Non-pigmented ciliary epithelial cell (primary cell): ENCODE measurements around the gene GRIP2.

Experiments
- DNase-seq: peaks from one replicate; pipeline ENCODE4 v3.0.0-alpha.2; 2010; ENCODE audit warnings: low read depth

Gene GRIP2

GRCh38 chr3:14539742-14540491 is at the start of gene GRIP2:
GRIP2 (minus strand) TSS chr3:14540342; CDS start chr3:14540308, 34 bp downstream.
- DNase-seq = no peak

GRCh38 chr3:14588425-14589112 is 48.4 kb upstream of the GRIP2 start:
- DNase-seq = no peak

- DNase-seq = peak; percentile 9
Observed at GRCh38 chr3:14587740-14588360, 47.7 kb upstream of the GRIP2 start.

DNA sequence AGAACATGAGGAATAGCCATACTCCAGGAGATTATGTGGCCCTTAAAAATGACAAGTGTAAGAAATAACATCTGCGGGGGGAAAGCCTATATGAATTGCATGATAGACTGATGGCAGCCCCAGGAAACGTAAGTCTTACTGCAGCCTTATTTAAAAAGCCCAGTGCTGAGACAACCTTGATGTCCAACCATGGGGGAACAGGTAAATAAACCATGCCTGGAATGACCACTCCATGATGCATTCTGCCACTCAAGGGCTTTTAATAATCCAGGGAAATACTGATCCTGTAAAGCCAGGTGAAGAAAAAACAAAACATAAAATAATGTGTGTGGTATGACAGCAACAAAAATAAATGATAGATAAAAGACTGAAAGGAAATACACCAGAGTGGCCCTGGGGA is 46.5 kb upstream of the GRIP2 start:
- no peak for DNase-seq

DNA sequence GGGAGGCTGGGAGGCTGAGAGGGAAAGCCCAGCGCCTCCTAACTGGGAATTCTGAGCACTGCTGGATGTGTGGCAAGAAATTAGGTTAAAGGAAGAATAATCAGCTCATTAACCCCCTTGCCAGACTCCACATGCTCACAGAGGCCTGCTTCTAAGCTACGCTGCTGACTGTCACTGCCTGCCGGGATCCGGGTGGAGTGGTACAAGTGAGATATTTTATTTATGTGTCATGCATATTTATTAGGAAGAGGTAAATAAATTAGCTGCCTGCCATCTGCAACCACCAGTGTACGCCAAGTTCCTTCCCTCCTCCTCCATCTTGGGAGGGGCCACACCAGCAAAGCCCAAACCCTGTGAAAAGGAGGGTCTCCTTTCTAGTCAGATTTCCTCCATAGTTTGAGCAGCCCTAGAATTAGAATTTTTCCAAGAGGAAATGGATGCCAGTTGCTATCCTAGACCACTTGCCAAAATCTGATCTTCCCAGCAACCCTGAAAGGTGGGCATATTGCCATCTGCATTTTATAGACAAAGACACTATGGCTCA is 43.5 kb upstream of the GRIP2 start:
- no peak for DNase-seq

DNA sequence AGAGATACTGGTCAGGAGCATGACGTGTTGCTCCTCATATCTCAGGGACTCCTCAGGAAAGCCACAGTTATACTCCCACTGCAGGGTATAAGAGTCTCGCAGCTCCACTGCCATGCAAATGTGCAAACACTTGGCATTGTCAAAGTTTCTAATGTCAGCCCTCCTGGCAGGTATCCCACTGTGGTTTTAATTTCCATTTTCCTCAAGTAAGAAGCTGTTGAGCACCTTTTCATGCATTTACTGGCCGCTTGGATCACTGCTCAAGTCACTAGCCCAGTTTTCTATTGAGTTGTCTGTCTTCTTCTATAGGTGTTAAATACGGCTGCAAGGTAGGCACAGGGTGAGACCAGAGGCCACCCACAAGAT is 41.9 kb upstream of the GRIP2 start:
- DNase-seq = no peak

DNA sequence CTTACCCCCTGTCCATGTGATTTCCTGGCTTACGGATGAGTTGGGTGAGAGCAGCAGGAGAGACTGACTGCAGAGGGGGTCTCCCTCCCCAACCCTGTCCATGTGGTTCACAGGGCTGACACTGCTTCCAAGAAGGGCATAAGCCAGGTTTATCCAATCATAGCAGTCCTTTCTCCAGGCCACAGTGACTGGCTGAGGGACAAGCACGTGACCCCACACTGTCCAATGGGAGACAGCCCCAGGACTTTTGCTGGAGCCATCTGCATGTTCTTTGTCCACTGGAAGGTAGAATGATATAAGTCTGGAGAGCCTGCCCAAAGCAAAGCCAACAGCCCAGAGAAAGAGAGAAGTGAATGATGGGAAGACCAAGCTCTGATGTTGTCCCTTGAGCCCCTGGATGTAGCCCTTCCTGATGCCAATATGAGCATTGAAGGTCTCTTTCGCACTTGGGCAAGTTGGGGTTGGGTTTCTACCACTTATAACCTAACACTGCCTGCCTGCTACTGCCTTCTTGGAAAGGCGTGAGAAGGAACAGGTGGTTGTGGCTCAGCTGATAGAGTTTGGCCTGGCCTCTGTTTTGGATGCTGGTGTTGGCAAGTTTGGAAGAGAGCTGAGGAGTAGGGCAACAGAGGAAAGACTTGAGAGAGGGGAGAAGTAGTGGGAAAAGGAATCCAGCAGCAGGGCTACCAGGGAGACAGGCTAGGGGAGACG is 41.3 kb upstream of the GRIP2 start:
- no peak for DNase-seq

DNA sequence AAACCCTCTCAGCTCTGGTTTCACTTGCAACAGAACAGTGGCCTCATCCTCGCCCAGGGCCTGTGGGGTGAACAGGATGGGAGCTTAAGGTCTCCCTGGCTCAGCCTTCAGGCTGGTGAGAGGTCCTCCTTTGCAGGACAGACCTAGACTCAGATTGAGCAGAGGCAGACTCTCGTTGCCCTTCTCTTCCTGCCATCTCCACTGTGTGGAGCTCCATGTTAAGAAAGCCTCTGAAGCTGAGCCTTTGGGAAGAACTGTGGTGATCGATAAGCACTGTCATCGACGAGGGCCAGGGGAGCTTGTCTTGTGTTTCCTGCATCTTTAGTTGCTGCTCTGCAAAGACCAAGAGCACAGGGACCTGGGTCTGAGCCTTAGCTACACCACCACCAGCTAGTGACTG is 37.8 kb upstream of the GRIP2 start:
- DNase-seq = no peak

DNA sequence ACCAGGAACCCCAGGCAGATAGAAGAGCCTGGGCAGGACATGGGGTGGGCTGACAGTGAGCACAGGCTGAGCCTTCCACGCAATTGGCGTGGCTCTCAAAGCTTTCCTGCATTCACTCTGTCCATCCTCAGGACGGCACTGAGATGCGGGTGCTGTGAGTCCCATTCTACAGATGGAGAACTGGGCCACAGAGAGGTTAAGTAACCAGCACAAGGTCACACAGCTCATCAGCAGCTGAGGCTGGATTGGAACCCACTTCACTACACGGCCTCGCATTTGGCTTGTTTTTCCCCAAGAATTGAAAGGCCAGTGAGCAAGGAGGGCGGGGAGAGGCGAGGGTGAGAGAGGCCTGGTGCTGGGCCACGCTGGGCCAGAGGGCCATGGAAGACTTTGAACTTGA is 36.0 kb upstream of the GRIP2 start:
- no peak for DNase-seq

DNA sequence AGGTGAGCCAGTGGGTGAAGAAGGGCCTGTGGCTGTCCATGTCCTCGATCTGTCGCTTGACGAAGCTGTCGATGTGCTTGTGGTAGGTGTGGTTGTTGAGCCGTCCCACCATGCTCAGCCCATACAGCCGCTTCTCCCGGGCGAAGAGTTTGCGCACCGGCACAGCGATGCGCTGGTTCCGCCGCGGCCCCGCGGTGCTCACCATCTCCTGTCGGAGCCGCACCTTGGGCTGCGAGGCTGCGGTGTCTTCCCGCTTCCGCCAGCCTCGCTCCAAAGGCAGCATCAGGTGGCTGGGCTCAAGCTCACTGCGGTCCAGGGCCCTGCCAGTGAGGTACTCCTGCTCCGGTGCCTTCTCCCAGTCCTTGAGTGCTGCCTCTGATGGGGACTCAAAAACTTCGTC is 34.0 kb upstream of the GRIP2 start:
- DNase-seq = no peak

- DNase-seq = no peak
Observed at GRCh38 chr3:14573706-14574105, 33.6 kb upstream of the GRIP2 start.

- no peak for DNase-seq
Observed at GRCh38 chr3:14570864-14571263, 30.7 kb upstream of the GRIP2 start.

DNA sequence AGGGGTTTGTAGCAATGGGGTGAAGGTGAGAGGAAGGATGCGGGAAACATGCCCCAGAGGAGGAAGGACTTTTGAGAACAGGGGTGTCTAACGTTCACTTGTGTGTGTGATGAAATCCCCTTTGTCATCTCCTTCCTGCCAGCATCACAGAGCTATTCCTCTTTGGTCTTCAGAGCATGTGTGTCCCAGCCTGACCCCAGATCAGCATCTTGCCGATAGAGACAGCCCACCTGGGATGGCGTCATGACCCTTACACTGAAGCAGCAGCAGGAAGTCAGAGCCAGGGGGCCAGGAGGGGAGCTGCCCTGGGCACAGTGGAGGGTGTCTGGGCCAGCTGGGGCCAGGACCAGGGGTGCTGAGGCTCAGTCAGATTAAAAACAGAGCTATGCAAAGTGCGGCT is 29.9 kb upstream of the GRIP2 start:
- no peak for DNase-seq

DNA sequence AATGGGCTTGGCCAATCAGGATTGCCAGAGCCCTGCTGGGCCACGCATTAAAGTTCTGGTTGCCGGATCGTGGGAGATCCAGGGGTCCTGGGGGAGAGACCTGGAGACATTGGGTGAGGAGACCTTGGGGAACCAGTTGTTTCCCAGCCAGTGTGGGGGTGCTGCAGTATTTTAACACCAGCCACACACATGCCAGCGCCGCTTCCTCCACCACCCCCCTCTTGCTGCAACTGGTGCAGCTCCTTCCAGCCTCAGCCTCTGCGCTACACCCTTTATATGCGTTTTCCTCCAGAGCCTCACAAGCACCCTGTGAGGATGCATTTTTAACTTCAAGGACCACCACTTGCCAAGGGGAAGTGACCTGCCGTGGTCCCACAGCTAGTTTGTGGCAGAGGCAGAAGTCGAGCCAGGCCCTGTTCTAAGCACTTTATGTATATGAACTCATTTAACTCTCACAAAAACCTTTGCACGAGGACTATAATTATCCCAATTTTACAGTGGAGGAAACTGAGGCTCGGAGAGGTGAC is 29.4 kb upstream of the GRIP2 start:
- DNase-seq = no peak

DNA sequence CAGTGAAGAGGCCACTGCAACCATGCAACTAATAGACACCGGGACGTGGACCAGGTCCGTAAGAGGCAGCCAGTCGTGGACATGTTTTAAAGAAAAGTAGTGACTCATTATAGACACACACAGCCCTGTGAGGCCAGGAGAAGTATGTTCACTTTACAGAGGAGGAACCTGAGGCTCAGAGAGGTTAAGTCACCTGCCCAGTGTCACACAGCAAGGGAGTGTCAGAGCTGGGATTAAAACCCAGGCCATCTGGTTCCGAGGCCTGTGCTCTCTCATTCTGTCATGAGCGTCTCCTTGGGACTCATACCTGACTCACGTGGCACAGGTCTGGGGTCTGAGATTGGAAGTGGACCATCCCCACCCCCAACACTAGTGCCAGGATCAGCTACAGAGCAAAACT is 28.1 kb upstream of the GRIP2 start:
- no peak for DNase-seq

GRCh38 chr3:14566812-14567211 is 26.7 kb upstream of the GRIP2 start:
- no peak for DNase-seq

DNA sequence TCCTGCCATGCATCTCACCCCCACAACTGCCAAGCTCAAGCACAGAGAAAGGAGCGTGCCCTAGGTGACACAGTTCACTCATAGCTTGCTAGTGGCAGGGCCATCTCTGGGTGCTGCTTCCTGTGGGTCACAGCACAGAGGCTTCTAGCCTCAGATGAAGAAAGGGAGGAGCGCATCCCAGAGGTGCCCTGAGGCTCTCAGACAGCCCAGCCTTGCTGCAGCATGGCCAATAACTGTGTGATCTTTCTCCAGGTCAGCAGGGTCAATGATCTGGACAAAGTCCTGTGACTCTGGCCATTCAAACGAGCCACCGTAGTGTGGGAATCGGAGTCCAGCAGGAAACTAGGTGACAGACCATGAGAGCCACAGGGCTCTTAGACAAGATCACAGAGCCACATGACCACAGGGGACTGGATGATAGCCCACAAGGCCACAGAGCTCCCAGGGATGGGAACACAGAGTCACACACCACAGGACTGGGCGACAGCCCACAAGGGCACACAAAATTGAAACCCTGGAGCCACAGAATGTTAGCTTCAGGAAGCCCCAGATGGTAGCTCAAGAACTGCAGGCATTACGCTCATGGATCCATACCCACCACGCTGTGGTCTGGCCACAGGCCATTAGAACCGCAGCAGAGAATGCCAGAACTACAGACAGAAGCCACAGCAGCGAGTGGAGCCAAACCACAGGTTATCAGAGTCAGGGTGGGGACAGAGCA is 25.9 kb upstream of the GRIP2 start:
- peak; percentile 14 for DNase-seq

- DNase-seq = no peak
Observed at GRCh38 chr3:14564741-14565140, 24.6 kb upstream of the GRIP2 start.

GRCh38 chr3:14563946-14564539 is 23.9 kb upstream of the GRIP2 start:
- DNase-seq = no peak

DNA sequence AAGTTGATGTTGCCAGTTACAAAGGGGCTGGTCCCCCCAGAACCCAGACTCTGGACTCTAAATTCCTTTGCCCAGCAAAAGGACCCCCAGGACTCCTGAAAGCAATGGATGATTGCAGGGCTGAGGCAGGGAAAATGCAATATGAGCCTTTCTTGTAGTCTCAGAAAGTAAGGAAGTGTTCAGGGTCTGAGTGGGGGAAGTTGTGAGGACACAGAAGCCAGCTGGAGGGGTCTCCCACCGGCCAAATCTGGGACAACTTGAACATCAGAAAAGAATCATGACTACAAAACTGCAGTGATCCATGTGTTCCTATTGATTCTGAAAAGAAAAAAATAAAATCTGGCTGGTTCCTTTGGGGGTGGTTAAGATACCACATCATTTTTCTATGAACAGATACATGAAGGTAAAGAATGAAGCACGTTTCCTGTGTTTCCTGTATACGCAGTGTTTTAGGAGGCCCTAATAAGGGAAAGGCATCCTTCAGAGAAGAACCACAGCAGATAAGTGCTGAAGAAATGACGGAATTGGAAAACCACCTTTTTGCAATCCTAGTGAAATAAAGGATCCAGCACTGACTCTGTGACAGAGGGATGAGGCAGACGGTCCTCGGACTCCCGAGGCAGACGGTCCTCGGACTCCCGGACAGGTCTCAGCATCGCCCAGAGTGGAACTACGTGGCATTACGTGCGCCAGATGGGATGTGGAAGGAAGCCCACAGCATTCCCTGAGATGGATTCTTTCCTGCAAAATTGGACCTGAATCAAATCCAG is 22.2 kb upstream of the GRIP2 start:
- no peak for DNase-seq
